ENCODE data around the gene TRPM4. TPM values are rescaled to one million over a fixed set of nuclear protein-coding genes. Genes with fewer than 3 reads are reported as not detected.
"Not testable (repeated sequence)": the region's sequence is repeated elsewhere in the genome, so short reads cannot be mapped to it uniquely, and the experiment has no call there.

The TRPM4 gene
- total and polyA plus RNA-seq, 2 of the 8 experiments (the other 6 are each of a cell fraction or from before 2014, with no cell fraction given): 11.3 to 13.3 TPM

DNA sequence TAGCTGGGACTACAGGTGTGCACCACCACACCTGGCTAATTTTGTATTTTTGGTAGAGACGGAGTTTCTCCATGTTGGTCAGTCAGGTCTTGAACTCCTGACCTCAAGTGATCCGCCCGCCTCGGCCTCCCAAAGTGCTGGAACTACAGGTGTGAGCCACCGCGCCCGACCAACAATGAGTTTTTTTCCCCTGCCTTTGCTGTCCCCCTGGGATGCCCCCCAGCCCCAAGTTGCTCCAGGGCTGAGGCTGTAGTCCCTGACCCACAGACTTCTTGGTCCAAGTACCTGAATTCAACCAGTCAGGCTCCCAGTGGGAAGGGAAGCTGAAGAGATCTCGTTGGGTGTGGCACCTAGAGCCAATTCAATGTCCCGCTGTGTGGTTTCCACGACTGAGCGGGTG lies 66.8 kb downstream of the TRPM4 start:
- H2BK120ac ChIP-seq (replicated peaks; ENCODE audit: low read depth, low read length); H3K9ac ChIP-seq (replicated peaks in 1 of 4; ENCODE audit: extremely low read depth in 1 of 4, low read depth in 3 of 4, low read length in 3 of 4); FAIRE-seq; H2BK20ac ChIP-seq (ENCODE audit: low read length); H3K18ac ChIP-seq (ENCODE audit: extremely low read depth, low read length); H3K36me3 ChIP-seq (ENCODE audit: control insufficient read depth in 2 of 4, insufficient read depth in 4 of 4, low read length in 3 of 4); H4K8ac ChIP-seq (ENCODE audit: extremely low read depth, insufficient read depth, low read length); H2AK5ac ChIP-seq (ENCODE audit: low read depth, low read length); H3K23me2 ChIP-seq (ENCODE audit: low read depth, low read length); H4K5ac ChIP-seq (ENCODE audit: insufficient read length, low read depth, low read length); H3K4me3 ChIP-seq (ENCODE audit: extremely low read depth in 1 of 4, insufficient read depth in 2 of 4, low read depth in 3 of 4, low read length in 4 of 4); H3K9me3 ChIP-seq (ENCODE audit: insufficient read depth in 2 of 2, low read depth in 1 of 2, low read length in 1 of 2); H2AFZ ChIP-seq (ENCODE audit: low read length); H3K23ac ChIP-seq (ENCODE audit: insufficient read length); DNase-seq (ENCODE audit: low read depth in 1 of 2, low spot score in 2 of 2); H3K27ac ChIP-seq (ENCODE audit: low read depth, low read length); H3K4ac ChIP-seq (replicated peaks; ENCODE audit: insufficient read length, low read depth, low read length); H4K91ac ChIP-seq (replicated peaks; ENCODE audit: insufficient read length, low read length); H3K14ac ChIP-seq (ENCODE audit: insufficient read length); H3K4me2 ChIP-seq (ENCODE audit: insufficient read depth in 1 of 2, low read depth in 2 of 2, low read length in 2 of 2); H3K4me1 ChIP-seq (replicated peaks in 1 of 4; ENCODE audit: control insufficient read depth in 3 of 4, insufficient read depth in 4 of 4, low read length in 3 of 4); H3K79me2 ChIP-seq (ENCODE audit: control insufficient read depth in 1 of 2, insufficient read depth in 2 of 2, low read length in 2 of 2); H3K27me3 ChIP-seq (replicated peaks in 1 of 4; ENCODE audit: control insufficient read depth in 3 of 4, extremely low read depth in 1 of 4, insufficient read depth in 3 of 4, low read length in 3 of 4); H3K56ac ChIP-seq (replicated peaks; ENCODE audit: insufficient read length, low read depth, low read length); H3K79me1 ChIP-seq (ENCODE audit: low read depth, low read length); H4K20me1 ChIP-seq (replicated peaks in 1 of 2; ENCODE audit: control insufficient read depth in 1 of 2, insufficient read depth in 2 of 2, low read length in 2 of 2): not testable (repeated sequence)
- peak overlapping the region; percentile 88; the same call in 1 of the 2 replicates for H2BK15ac ChIP-seq (ENCODE audit: low read length)
- 0 out of 2 replicates have a peak overlapping the region, but pooled peaks have one; percentile 20 for H2BK5ac ChIP-seq (ENCODE audit: low read depth, low read length)
- H2BK12ac ChIP-seq (ENCODE audit: low read depth, low read length): peak overlapping the region; percentile 19; the same call in 1 of the 2 replicates
- CTCF ChIA-PET (ENCODE audit: partially characterized antibody): interaction anchor here (0.8 to 5.6 kb wide), 27 partner anchors 10 to 366 kb away, joined by 3 to 56 read pairs (median 5); partner anchors contain the start of genes LIN7B and PPFIA3
- POLR2A ChIA-PET (ENCODE audit: partially characterized antibody): interaction anchor here (0.9 to 1.9 kb wide), 6 partner anchors 8 to 130 kb away, joined by 3 to 8 read pairs (median 4); no protein-coding TSS in a partner anchor
- WGBS, 2 experiments (ENCODE audit: extremely low coverage in 1 of 2, insufficient coverage in 1 of 2, insufficient read length in 1 of 2, insufficient replicate concordance in 2 of 2, low coverage in 1 of 2, low lambda C conversion rate in 2 of 2, missing lambda C conversion rate in 1 of 2): 94% methylated on average over 11 of the region's 11 CpGs; no CpG with 5 or more reads in 1 of the 2 experiments
